C4-2B (cell line): ENCODE results near the gene COL6A5.

Source experiments
- CTCF ChIP-seq: fragments of 450-650 bp; conservative IDR thresholded peaks from 2 replicates; pipeline ENCODE4 v1.5.1; 2017; ENCODE audit warnings: mild to moderate bottlenecking
- ZFX ChIP-seq: fragments of 450-650 bp; IDR thresholded peaks from 2 replicates; pipeline ENCODE4 v1.6.1; 2017

- no peak for TF ChIP-seq CTCF
- no peak for TF ChIP-seq ZFX
These were observed 176.9 kb downstream of the COL6A5 start for GRCh38 chr3:130522399-130522798.
